Measurements from ENCODE around the gene LGR6.

LGR6 gene

GRCh38 chr1:202264726-202265125, 71.1 kb downstream of the LGR6 start:
- no peak for DNase-seq (ENCODE audit: low read depth)

DNA sequence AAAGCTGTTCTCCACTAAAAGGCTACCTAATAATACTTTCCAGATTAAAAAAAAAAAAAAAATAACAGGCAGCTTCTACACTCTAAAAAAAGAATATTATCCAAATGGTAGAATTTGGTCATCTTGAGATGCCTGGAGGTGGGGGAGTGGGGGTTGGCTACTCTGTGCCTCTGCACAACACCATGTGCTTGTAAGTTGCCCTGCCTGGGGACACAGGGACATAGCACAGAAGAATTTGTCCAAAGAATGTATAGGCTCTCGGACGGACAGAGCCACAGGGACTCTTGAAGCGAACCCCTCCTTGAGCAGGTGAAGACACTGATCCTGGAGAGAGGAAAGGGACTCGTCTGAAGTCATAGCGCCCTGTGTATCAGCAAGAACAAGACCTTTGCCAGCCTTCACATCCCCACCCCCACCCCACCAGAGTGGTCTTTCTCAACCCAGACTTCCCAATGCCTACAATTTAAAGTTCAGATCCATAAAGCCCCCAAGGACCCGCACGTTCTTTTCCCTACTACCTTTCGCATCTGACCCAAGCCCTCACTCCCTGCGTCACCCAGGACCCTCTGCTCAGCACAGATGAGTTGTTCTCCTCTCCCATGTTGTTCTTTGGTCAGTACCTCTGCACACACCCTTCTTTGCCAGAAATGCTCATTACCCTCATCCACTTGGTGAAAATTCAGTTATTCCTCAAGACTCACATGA, 72.6 kb downstream of the LGR6 start:
- no peak for DNase-seq (ENCODE audit: low read depth)

GRCh38 chr1:202268032-202268431, 74.4 kb downstream of the LGR6 start:
- DNase-seq (ENCODE audit: low read depth) = no peak

DNA sequence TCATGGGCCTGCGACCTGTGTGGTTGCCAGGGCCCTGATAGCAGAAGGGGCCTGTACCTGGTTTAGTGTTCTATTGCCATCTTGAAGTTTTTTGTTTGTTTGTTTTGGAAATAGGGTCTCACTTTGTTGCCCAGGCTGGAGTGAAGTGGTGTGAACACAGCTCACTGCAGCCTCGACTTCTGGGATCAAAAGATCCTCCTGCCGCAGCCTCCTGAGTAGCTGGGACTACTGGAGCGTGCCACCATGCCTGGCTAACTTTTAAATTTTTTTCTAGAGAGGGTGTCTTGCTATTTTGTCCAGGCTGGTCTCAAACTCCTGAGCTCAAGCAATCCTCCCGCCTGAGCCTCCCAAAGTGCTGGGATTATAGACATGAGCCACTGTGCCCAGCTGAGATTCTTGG, 75.2 kb downstream of the LGR6 start:
- no peak for DNase-seq (ENCODE audit: low read depth)

DNA sequence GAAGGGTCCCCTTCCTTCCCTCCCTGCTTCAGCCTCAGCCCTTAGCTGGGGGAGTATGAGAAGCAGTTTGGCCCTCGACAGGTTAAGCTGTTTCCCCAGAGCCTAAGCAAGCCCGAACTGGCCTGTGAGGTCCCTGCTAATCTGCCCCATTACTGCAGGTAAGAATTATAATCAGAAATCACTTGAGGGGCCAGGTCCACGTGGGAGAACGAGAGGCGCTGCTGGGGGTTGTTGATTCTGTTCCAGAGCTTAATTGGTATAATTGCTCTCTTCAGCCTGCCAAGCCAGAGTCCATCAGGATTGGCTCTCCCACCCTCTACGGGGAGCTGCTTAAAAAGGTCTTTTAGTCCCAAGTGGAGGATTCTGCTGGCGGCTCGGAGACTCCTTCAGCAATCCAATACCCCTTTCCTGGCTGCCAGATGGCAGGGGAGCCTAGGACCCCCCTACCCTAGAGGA, 77.3 kb downstream of the LGR6 start:
- no peak for DNase-seq (ENCODE audit: low read depth)

DNA sequence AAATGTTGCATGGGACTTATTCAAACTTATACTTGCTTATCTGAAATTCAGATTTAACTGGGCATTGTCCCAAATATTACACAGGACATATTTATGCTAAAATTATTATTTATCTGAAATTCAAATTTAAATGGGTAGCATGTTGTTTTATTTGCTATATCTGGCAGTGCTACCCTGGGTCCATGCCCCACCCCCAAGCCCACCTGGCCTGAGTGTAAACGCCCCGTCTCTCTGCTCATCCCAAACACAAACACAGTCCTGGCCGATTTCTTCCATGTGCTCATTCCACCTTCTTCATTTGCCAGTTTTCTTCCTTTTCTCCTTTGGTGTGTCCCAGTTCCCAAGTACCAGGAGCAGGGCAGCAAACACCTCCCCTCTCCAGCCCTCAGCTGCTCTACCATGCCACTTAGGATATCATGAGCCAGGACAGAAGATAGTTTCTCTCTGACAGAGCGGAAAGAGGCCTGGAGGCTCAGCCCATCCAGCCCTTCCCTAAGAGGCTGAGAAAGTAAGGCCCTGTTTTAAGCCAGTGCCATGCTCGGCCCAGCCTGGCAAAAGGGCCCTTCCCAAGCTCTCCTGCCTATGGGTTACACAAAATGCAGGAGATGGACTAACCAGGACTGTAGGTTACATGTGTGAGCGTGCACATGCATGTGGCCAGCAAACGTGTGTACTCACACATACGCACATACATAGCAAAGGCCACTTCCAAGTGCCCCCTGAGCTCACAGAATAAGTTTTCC, 78.7 kb downstream of the LGR6 start:
- no peak for DNase-seq (ENCODE audit: low read depth)

DNA sequence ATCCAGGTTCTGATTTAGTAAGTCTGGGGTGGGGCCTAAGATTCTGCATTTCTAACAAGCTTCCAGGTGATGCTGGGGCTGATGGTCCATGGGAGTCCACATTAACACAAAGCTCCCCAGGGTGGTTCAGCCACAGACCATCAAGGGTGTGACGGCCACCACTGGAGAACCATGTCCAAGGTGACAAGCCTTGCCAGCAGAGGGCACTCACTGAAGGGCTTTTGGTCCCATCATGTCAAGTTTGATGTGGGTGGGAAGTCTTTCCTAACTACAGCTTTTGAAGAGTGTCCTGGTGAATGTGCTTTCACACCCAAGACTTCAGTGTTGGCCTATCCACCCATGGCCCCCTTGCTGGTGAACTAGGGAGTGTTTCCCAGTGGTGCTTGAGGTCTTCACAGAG, 81.0 kb downstream of the LGR6 start:
- DNase-seq (ENCODE audit: low read depth) = no peak

- no peak for DNase-seq (ENCODE audit: low read depth)
Observed at GRCh38 chr1:202275061-202275770, 81.6 kb downstream of the LGR6 start.

GRCh38 chr1:202276081-202276715, 82.6 kb downstream of the LGR6 start:
- DNase-seq (ENCODE audit: low read depth) = no peak

DNA sequence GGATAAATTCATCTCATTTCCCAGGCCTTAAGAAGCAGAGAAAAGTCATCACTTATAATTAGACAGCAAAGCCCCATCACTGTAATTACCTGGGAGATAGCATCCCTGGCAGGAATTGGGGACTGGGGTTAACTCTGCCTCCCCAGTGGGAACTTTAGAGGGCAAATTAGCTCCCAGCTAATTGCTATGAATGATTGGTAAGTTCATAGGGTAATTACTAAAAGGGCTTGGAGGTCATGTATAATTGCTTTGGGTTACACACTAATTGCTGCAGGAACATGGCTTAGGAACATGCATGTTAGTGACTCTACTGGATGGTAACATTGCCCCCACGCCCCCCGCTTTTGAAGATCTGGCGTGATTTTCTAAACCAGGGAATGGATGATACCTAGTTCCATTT, 83.3 kb downstream of the LGR6 start:
- no peak for DNase-seq (ENCODE audit: low read depth)

DNA sequence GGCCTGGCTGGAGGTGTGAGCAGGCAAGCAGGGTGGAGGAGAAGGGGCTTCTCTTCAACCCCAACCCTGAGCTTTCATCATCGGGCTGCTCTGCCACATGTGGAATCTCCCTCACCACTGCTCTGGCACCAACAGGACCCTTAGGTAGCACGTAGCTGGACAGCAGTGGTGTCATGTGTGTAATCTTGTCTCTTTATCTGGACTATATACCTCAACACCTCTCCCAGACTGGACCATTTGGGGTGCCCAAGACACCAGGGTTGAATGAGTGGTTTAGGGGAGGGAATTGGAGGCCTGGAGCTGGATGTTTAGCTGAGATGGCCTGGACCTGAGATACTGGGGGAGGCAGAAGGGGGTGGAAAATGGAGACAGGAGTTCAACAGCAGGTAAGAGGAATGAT, 85.2 kb downstream of the LGR6 start:
- no peak for DNase-seq (ENCODE audit: low read depth)

DNA sequence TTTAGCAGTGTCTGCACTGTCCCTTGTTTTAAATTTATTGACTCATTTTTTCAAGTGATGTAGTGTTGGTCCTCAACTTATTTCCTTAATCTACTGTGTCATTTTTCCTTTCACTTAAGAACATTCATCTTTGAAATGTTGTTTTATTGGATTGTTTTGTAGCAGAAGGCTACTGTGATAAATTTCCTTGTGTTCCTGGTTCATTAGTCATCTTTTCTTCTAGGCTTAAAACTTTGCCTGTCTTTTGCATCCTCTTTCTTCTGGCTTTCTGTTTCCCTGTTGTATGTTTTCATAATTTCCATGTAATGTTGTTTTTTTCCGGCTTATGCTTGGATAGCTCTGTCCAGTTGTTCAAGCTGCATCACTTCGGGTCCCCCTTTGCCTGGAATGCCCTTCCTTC, 86.2 kb downstream of the LGR6 start:
- no peak for DNase-seq (ENCODE audit: low read depth)

GRCh38 chr1:202280595-202280994, 87.0 kb downstream of the LGR6 start:
- no peak for DNase-seq (ENCODE audit: low read depth)

DNA sequence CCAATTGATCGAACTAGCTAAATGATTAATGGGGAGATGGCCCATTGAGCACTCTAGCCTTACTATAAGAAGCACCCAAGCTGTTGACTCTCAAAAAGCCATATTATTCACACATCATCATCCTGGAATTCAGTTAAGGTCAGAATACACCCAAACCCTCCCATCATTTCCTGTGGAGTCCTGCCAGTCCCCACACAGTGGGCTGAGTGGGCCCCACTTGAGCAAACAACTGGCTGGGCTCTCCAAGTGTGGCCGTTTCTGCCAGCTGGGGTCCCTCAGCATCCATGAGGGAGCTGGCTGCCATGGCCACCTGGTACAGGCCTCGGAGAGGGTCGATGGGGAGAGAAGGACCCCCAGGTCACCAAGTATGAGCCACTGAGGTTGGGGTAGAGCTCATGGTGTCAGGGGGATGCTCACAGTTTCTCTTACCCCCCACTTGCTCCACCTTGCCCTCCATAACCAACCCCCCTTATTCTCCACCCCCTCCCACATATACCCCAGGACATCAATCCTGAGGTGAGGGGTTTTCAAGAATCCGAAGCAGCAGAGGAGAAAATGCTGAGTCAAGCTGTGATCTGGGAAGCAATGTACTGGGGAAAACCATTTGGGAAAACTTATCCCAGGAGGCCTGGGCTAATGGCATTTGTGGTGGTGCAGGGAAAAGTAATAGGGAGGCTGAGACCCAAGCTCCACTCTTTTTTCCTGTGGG, 87.9 kb downstream of the LGR6 start:
- no peak for DNase-seq (ENCODE audit: low read depth)

GRCh38 chr1:202282025-202282371, 88.4 kb downstream of the LGR6 start:
- DNase-seq (ENCODE audit: low read depth) = no peak

DNA sequence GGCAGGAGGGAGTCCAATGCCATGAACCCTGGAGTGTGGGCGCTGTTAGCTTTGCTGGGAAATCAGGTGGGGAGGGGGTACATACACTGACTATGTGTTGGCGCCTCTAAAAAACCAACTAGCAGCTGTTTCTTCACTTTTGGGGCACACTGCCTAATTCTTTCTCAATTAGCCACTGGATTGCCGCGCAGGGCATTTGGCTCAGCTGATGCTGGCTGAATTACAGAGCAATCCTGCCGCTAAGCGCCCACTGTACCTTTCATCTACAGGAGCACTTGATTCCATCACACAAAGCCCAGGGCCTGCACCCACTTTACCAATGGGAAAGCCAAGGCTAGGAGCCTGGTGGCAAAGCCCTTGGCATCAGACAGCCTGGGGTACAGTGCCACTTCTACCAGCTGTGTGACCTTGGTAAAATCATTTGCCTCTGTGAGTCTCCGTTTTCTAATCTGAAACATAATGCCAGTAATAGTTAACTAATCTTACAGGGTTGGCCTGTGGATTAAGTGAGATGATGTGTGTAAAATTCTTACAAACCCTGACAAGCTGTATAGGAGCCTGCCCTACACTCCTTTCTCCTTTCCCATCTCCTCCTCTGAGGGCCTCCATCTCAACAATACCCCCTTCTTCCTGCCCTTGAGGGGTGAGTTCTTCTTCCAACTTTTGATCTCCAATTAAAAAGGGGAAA, 89.1 kb downstream of the LGR6 start:
- DNase-seq (ENCODE audit: low read depth) = no peak

GRCh38 chr1:202283379-202283844, 89.8 kb downstream of the LGR6 start:
- no peak for DNase-seq (ENCODE audit: low read depth)

DNA sequence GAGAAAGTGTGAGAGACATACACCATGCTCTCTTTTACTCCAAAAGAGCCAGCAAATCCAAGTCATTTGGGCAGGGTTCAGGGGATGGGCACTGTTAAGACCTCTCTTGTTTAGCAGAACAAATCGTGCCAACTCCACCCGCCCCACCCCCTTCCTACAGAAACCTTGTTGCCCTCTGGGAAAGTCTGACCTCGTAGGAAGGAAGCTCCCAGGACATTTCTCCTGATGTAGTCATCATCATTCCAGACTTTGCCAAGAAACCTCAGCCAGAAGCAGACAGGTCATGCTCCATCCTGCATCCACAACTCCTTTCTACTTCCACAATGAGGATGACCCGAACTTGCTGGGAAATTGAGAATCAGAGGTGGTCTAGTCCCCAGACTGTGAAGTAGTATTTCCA, 90.4 kb downstream of the LGR6 start:
- DNase-seq (ENCODE audit: low read depth) = no peak

DNA sequence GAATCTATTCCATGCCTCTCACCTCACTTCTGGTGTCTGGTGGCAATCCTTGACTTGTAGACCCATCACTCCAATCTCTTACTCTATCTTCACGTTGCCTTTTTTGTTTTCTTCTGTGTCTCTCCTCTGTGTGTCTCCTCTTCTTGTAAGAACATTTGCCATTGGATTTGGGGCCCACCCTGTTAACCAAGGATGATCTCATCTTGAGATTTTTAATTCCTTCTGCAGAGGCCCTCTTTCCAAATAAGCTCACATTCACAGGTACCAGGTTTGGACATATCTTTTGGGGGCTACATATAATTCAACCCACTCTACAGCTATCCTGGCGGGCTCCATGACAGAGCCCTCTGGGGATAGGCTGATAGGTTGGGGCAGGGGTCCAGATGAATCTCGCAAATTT, 92.3 kb downstream of the LGR6 start:
- DNase-seq (ENCODE audit: low read depth) = no peak

DNA sequence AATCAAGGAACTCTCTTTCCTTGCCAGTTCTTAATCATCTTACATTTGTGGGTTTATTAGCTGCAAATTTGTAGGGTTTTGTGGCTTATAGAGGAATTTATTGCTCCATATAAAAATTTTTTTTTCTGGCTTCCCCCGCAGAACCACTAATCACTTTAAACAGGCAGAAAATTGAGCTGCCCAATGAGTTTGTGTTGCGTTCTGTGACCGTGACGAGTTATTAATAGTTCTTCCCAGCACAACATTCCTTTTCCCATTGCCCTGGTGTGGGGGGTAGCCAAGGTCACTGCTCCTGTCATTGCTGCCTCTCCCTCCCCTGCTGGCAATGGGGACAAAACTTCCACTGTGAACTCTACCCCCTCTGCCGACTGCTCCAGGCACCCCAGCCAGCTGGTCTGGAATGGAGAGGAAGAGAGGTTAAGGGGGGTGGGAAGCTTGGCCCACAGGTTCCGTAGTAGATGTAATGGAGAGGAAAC, 93.1 kb downstream of the LGR6 start:
- no peak for DNase-seq (ENCODE audit: low read depth)

DNA sequence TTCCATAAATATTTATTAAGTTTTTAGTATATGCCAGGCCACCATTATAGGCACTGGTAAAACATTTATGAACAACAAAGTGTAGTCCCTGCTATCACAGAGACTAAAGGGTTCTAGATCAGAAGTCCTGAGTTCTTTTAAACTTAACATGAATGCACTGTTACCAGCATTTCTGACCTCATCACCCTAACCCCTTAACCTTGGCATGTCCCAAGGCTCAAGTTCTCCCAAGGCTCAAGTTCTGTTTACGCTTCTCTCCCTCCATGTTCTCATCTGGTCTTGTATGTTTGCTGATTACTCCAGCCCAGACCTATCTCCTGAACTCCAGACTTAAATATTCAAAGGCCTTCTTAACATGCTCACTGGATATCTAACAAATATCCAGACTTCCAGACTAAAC, 93.6 kb downstream of the LGR6 start:
- DNase-seq (ENCODE audit: low read depth) = no peak

Measured in stimulated activated CD8-positive, alpha-beta memory T cell treated with anti-CD3 and anti-CD28 coated beads, Interleukin-15, amount 100 ng/mL, for 24 hours (primary cell).